HEK293T (cell line): Measurements from ENCODE around the gene CENPB.
A peak's percentile ranks its signal among the peaks of the same experiment; 100 is the strongest.
"Not testable (repeated sequence)": the region's sequence is repeated elsewhere in the genome, so short reads cannot be mapped to it uniquely, and the experiment has no call there.

ENCODE experiments used
- CTCF ChIA-PET: fragments of 350-600 bp; formaldehyde crosslinking; extraction: SDS; loops from one replicate; lab custom pipeline; 2021; ENCODE audit warnings: antibody characterized with exemption, inconsistent platforms; lab: Yijun Ruan, JAX
- POLR2A ChIA-PET: fragments of 350-600 bp; formaldehyde crosslinking; extraction: SDS; loops from one replicate; lab custom pipeline; 2020; ENCODE audit warnings: antibody characterized with exemption, inconsistent platforms; lab: Yijun Ruan, JAX
- DNase-seq: peaks from one replicate; pipeline ENCODE4 v3.0.0; 2012; ENCODE audit warnings: mixed read lengths; ENCODE audit errors: extremely low spot score
- ARNT ChIP-seq: fragments of 450-650 bp; IDR thresholded peaks from 2 replicates; pipeline ENCODE4 v1.6.1; 2017; ENCODE audit warnings: mild to moderate bottlenecking
- BHLHE40 ChIP-seq: fragments of 450-650 bp; IDR thresholded peaks from 2 replicates; pipeline ENCODE4 v1.6.1; 2016; ENCODE audit warnings: mild to moderate bottlenecking, moderate library complexity, borderline replicate concordance
- CTBP1 ChIP-seq: fragments of 450-650 bp; IDR thresholded peaks from 2 replicates; pipeline ENCODE4 v1.6.1; 2016; ENCODE audit warnings: borderline replicate concordance
- ELF4 ChIP-seq: fragments of 450-650 bp; IDR thresholded peaks from 2 replicates; pipeline ENCODE4 v1.6.1; 2017; ENCODE audit warnings: antibody characterized with exemption
- FOXA1 ChIP-seq: fragments of 450-650 bp; IDR thresholded peaks from 2 replicates; pipeline ENCODE4 v1.6.1; 2016; ENCODE audit warnings: mild to moderate bottlenecking
- FOXK2 ChIP-seq: fragments of 450-650 bp; IDR thresholded peaks from 2 replicates; pipeline ENCODE4 v1.6.1; 2016; ENCODE audit warnings: mild to moderate bottlenecking
- FOXM1 ChIP-seq: fragments of 450-650 bp; IDR thresholded peaks from 2 replicates; pipeline ENCODE4 v1.6.1; 2017; ENCODE audit warnings: mild to moderate bottlenecking, borderline replicate concordance
- HDGF ChIP-seq: fragments of 450-650 bp; IDR thresholded peaks from 2 replicates; pipeline ENCODE4 v1.6.1; 2017; ENCODE audit warnings: antibody characterized with exemption, borderline replicate concordance
- L3MBTL2 ChIP-seq: fragments of 450-650 bp; conservative IDR thresholded peaks from 2 replicates; pipeline ENCODE4 v1.6.1; 2016; ENCODE audit warnings: mild to moderate bottlenecking
- LEF1 ChIP-seq: fragments of 450-650 bp; IDR thresholded peaks from 2 replicates; pipeline ENCODE4 v1.6.1; 2017; ENCODE audit warnings: mild to moderate bottlenecking, borderline replicate concordance
- NFRKB ChIP-seq: fragments of 450-650 bp; IDR thresholded peaks from 2 replicates; pipeline ENCODE4 v1.6.1; 2016; ENCODE audit warnings: mild to moderate bottlenecking, moderate library complexity
- PKNOX1 ChIP-seq: fragments of 450-650 bp; IDR thresholded peaks from 2 replicates; pipeline ENCODE4 v1.6.1; 2016
- SP1 ChIP-seq: fragments of 450-650 bp; IDR thresholded peaks from 2 replicates; pipeline ENCODE4 v1.6.1; 2017
- SUZ12 ChIP-seq: fragments of 450-650 bp; IDR thresholded peaks from 2 replicates; pipeline ENCODE4 v1.6.1; 2016; ENCODE audit warnings: mild to moderate bottlenecking
- TARDBP ChIP-seq: fragments of 450-650 bp; IDR thresholded peaks from 2 replicates; pipeline ENCODE4 v1.6.1; 2016
- ZNF384 ChIP-seq: fragments of 450-650 bp; IDR thresholded peaks from 2 replicates; pipeline ENCODE4 v1.6.1; 2016

Gene CENPB

GRCh38 chr20:3798373-3798768 lies 11.8 kb upstream of the CENPB start:
- ChIA-PET POLR2A (no interaction called here), CTCF (interaction anchor here (0.5 kb wide), 1 partner anchor 745 kb away, joined by 3 read pairs; no protein-coding TSS in a partner anchor)
- no peak for DNase-seq
- TF ChIP-seq HDGF (no peak), SUZ12 (no peak), FOXM1 (no peak), SP1 (no peak), BHLHE40 (no peak), TARDBP (no peak), ELF4 (no peak), L3MBTL2 (no peak), ARNT (no peak)

GRCh38 chr20:3797592-3798372 lies 11.2 kb upstream of the CENPB start:
- no peak for DNase-seq
- TF ChIP-seq FOXK2 = no peak
- no peak for TF ChIP-seq FOXM1
- no peak for TF ChIP-seq HDGF
- no peak for TF ChIP-seq CTBP1
- TF ChIP-seq SUZ12 = no peak
- TF ChIP-seq BHLHE40 = no peak
- POLR2A ChIA-PET = no interaction called here
- CTCF ChIA-PET = interaction anchor here (0.5 kb wide), 1 partner anchor 744 kb away, joined by 3 read pairs; no protein-coding TSS in a partner anchor

- POLR2A ChIA-PET = no interaction called here
- DNase-seq = no peak
- CTCF ChIA-PET = no interaction called here
- TF ChIP-seq FOXA1 (no peak), BHLHE40 (no peak), LEF1 (no peak), PKNOX1 (no peak), TARDBP (no peak), ZNF384 (no peak)
These were observed 10.6 kb upstream of the CENPB start for GRCh38 chr20:3797226-3797545.

GRCh38 chr20:3796477-3797225 lies 10.1 kb upstream of the CENPB start:
- DNase-seq = no peak
- ChIA-PET POLR2A (interaction anchor here (0.7 to 1.4 kb wide), 5 partner anchors 9 to 29 kb away, joined by 3 to 11 read pairs (median 5); partner anchors contain the start of genes ADISSP, AP5S1 and CENPB), CTCF (interaction anchor here (1.0 to 2.0 kb wide), 2 partner anchors 22 to 24 kb away, joined by 5 read pairs; partner anchors contain the start of gene AP5S1)
- TF ChIP-seq ARNT (no peak), NFRKB (no peak), FOXA1 (no peak), FOXM1 (no peak), HDGF (0 out of 2 replicates have a peak, but pooled peaks have one; percentile 23), ELF4 (no peak), SP1 (no peak)

- POLR2A ChIA-PET = interaction anchor here (0.7 to 1.4 kb wide), 6 partner anchors 8 to 28 kb away, joined by 3 to 11 read pairs (median 4); partner anchors contain the start of genes ADISSP, AP5S1 and CENPB
- peak; percentile 97 for TF ChIP-seq FOXM1
- TF ChIP-seq FOXA1 = no peak
- peak; percentile 53; the same call in 1 of the 2 replicates for TF ChIP-seq CTBP1
- no peak for TF ChIP-seq FOXK2
- peak; percentile 80 for TF ChIP-seq L3MBTL2
- TF ChIP-seq HDGF = no peak
- no peak for TF ChIP-seq PKNOX1
- peak; percentile 41; the same call in 1 of the 2 replicates for TF ChIP-seq ELF4
- TF ChIP-seq ZNF384 = no peak
- no peak for TF ChIP-seq TARDBP
- TF ChIP-seq SUZ12 = no peak
- TF ChIP-seq LEF1 = no peak
- no peak for TF ChIP-seq NFRKB
- TF ChIP-seq ARNT = no peak
- no peak for TF ChIP-seq BHLHE40
- TF ChIP-seq SP1 = no peak
- CTCF ChIA-PET = interaction anchor here (0.6 to 2.0 kb wide), 3 partner anchors 23 to 334 kb away, joined by 3 to 5 read pairs (median 5); partner anchors contain the start of gene AP5S1
- DNase-seq = peak; percentile 89
These were observed 9.2 kb upstream of the CENPB start, which contains the start of gene CDC25B for GRCh38 chr20:3795511-3796468. Gene CDC25B, plus strand, starts transcription at chr20:3796310. Its CDS starts 222 bp downstream, at chr20:3796532.

- no peak for TF ChIP-seq TARDBP
- TF ChIP-seq LEF1 = no peak
- no peak for TF ChIP-seq BHLHE40
- no peak for TF ChIP-seq L3MBTL2
- TF ChIP-seq PKNOX1 = no peak
- no peak for TF ChIP-seq ZNF384
- CTCF ChIA-PET = interaction anchor here (0.6 to 2.0 kb wide), 2 partner anchors 26 to 333 kb away, joined by 3 to 5 read pairs; partner anchors contain the start of gene AP5S1
- POLR2A ChIA-PET = no interaction called here
- no peak for DNase-seq
These were observed 8.3 kb upstream of the CENPB start for GRCh38 chr20:3794701-3795420.

- CTCF ChIA-PET, DNase-seq, POLR2A ChIA-PET: not testable (repeated sequence)
These were observed 7.6 kb upstream of the CENPB start for GRCh38 chr20:3794168-3794567.

- DNase-seq, POLR2A ChIA-PET: not testable (repeated sequence)
- CTCF ChIA-PET = interaction anchor here (0.7 to 2.5 kb wide), 5 partner anchors 10 to 65 kb away, joined by 4 to 13 read pairs (median 5); partner anchors contain the start of gene AP5S1
These were observed 2.7 kb upstream of the CENPB start for GRCh38 chr20:3789201-3789600.
